Endothelial cell of umbilical vein (primary cell): ENCODE data around the gene NTF3. TPM values are rescaled to one million over a fixed set of nuclear protein-coding genes. Genes with fewer than 3 reads are reported as not detected.

Source experiments
- BruUV-seq: library from RNA; stranded (reverse); fragments of 400-500 nt; replicated peaks from 2 replicates; lab custom pipeline; 2021; lab: Mats Ljungman, UMichigan
- CTCF ChIA-PET: fragments of 300-600, 350-600 bp; sonication (Branson Sonifier 250); formaldehyde crosslinking; loops from one replicate; lab custom pipeline; 2021; ENCODE audit warnings: antibody characterized with exemption, inconsistent platforms; lab: Charles Lee
- POLR2A ChIA-PET: fragments of 300-600, 350-600 bp; sonication (Branson Sonifier 250); formaldehyde crosslinking; loops from one replicate; lab custom pipeline; 2021; ENCODE audit warnings: antibody characterized with exemption, inconsistent platforms; lab: Charles Lee
- DNase-seq: peaks from one replicate; pipeline ENCODE4 v3.0.0-alpha.2; 2011; ENCODE audit warnings: low read depth, low spot score
- FAIRE-seq: peaks from 2 replicates; lab custom pipeline; 2011; peaks lifted over from hg19 to GRCh38; lab: Jason Lieb, UNC
- H2AFZ ChIP-seq: 2 replicates; pipeline ENCODE4 v1.6.0; 2012; ENCODE audit warnings: low read depth, low read length, control low read depth, inconsistent platforms
- H3K27ac ChIP-seq: 2 replicates; pipeline ENCODE4 v1.5.1; 2011; ENCODE audit warnings: low read depth, mild to moderate bottlenecking, control low read depth, low read length, moderate library complexity; ENCODE audit not compliant: insufficient read depth
- H3K27me3 ChIP-seq, 2 experiments: 2 replicates each; pipeline versions ENCODE4 v1.6.0 to v1.6.1; 2011; ENCODE audit warnings: low read length in 2 of 2, mixed read lengths in 1 of 2; ENCODE audit not compliant: control insufficient read depth in 2 of 2, insufficient read depth in 2 of 2
- H3K36me3 ChIP-seq, 2 experiments: 2 replicates in 1 of 2; 3 replicates in 1 of 2; pipeline ENCODE4 v1.5.1; 2011; ENCODE audit warnings: low read length in 2 of 2, mild to moderate bottlenecking in 1 of 2, moderate library complexity in 1 of 2; ENCODE audit not compliant: control insufficient read depth in 2 of 2, insufficient read depth in 2 of 2; ENCODE audit errors: extremely low read depth in 1 of 2
- H3K4me1 ChIP-seq: 3 replicates; pipeline ENCODE4 v1.5.1; 2011; ENCODE audit warnings: mild to moderate bottlenecking, low read length; ENCODE audit not compliant: control insufficient read depth, insufficient read depth; ENCODE audit errors: extremely low read depth
- H3K4me2 ChIP-seq: 2 replicates; pipeline ENCODE4 v1.6.1; 2011; ENCODE audit warnings: low read length, control low read depth, mixed read lengths; ENCODE audit not compliant: insufficient read depth
- H3K4me3 ChIP-seq, 3 experiments: fragments of 200-600 bp in 1 of 3; sonication (generic), shearing (Covaris generic) in 1 of 3; replicated peaks in 1 of 3; 2 replicates each; pipeline ENCODE4 v1.5.1; 2011 to 2016; ENCODE audit warnings: control low read depth in 3 of 3, low read length in 3 of 3, mild to moderate bottlenecking in 2 of 3, inconsistent platforms in 1 of 3, low read depth in 1 of 3, moderate library complexity in 1 of 3; ENCODE audit not compliant: insufficient read depth in 1 of 3
- H3K79me2 ChIP-seq: 2 replicates; pipeline ENCODE4 v1.6.0; 2012; ENCODE audit warnings: low read length, inconsistent platforms; ENCODE audit not compliant: control insufficient read depth, insufficient read depth
- H3K9ac ChIP-seq: replicated peaks from 2 replicates; pipeline ENCODE3; 2011; ENCODE audit warnings: low read length, control low read depth; ENCODE audit not compliant: insufficient read depth; ENCODE audit errors: extremely low read depth
- H3K9me1 ChIP-seq: replicated peaks from 3 replicates; pipeline ENCODE4 v1.6.0; 2011; ENCODE audit warnings: mild to moderate bottlenecking, low read length; ENCODE audit not compliant: control insufficient read depth, insufficient read depth; ENCODE audit errors: extremely low read depth
- H3K9me3 ChIP-seq: replicated peaks from 2 replicates; pipeline ENCODE4 v1.5.1; 2012; ENCODE audit warnings: low read length, inconsistent platforms; ENCODE audit not compliant: control insufficient read depth, insufficient read depth
- H4K20me1 ChIP-seq: replicated peaks from 2 replicates; pipeline ENCODE3; 2011; ENCODE audit warnings: mild to moderate bottlenecking, low read length; ENCODE audit not compliant: control insufficient read depth, insufficient read depth; ENCODE audit errors: extremely low read depth
- CTCF ChIP-seq, 2 donors: IDR thresholded peaks; 1 replicate in 1 of 2; 2 replicates in 1 of 2; pipeline ENCODE4 v1.5.1; 2011; ENCODE audit warnings: low read length in 2 of 2, mild to moderate bottlenecking in 2 of 2, moderate library complexity in 2 of 2, control low read depth in 1 of 2, inconsistent platforms in 1 of 2, low read depth in 1 of 2; ENCODE audit not compliant: insufficient read depth in 1 of 2; ENCODE audit errors: extremely low read depth in 1 of 2
- EZH2 ChIP-seq: IDR thresholded peaks from 2 replicates; pipeline ENCODE4 v1.6.1; 2012; ENCODE audit warnings: borderline replicate concordance, low read depth, mild to moderate bottlenecking, moderate library complexity, low read length, inconsistent platforms; ENCODE audit not compliant: severe bottlenecking
- FOS ChIP-seq: IDR thresholded peaks from 2 replicates; pipeline ENCODE4 v1.6.1; 2011; ENCODE audit warnings: mild to moderate bottlenecking, low read length, moderate library complexity, borderline replicate concordance; ENCODE audit not compliant: insufficient read depth
- JUN ChIP-seq: IDR thresholded peaks from 2 replicates; pipeline ENCODE4 v1.6.1; 2011; ENCODE audit warnings: borderline replicate concordance, low read depth; ENCODE audit not compliant: insufficient read length, insufficient read depth
- MAX ChIP-seq: IDR thresholded peaks from 2 replicates; pipeline ENCODE4 v1.6.1; 2011; ENCODE audit not compliant: insufficient read depth, insufficient read length
- MYC ChIP-seq: IDR thresholded peaks from one replicate; pipeline ENCODE4 v1.6.1; 2011; ENCODE audit warnings: mild to moderate bottlenecking, low read depth, low read length
- POLR2A ChIP-seq: IDR thresholded peaks from 2 replicates; pipeline ENCODE4 v1.6.1; 2012; ENCODE audit warnings: low read depth, mild to moderate bottlenecking, control low read depth, low read length
- POLR2AphosphoS5 ChIP-seq: IDR thresholded peaks from 2 replicates; pipeline ENCODE4 v1.6.1; 2012; ENCODE audit warnings: low read depth, mild to moderate bottlenecking, control low read depth, low read length, moderate library complexity; ENCODE audit not compliant: insufficient read depth
- dilution Hi-C: fragments of 300-500 bp; cut with MboI; formaldehyde crosslinking; loops from one replicate; pipeline ENCODE4 v1.15.0; 2019; ENCODE audit warnings: low sequenced_read_pairs; ENCODE audit not compliant: extremely low pct_ligation_motif_present
- intact Hi-C: fragments of 100-400 bp; cut with micrococcal nuclease; formaldehyde crosslinking; loops from one replicate; pipeline ENCODE4 v1.10.0; 2022
- polyA plus RNA-seq, 4 experiments: library from polyadenylated mRNA; depleted of rRNA in 3 of 4; stranded (reverse) in 3 of 4; unstranded in 1 of 4; fragments of >200 nt; gene quantifications; 2 replicates each; pipeline versions ENCODE4 v1.2.1 to v1.2.3, GENCODE V29; 2011 to 2012; ENCODE audit warnings: missing spikeins in 1 of 4
- total RNA-seq: library from RNA; stranded (reverse); gene quantifications from 2 replicates; pipeline ENCODE4 v1.2.3, GENCODE V29; 2021

The NTF3 gene
- total and polyA plus RNA-seq, 2 donors (not counting 3 experiments of a cell fraction or from before 2014, with no cell fraction given), result not detected

DNA sequence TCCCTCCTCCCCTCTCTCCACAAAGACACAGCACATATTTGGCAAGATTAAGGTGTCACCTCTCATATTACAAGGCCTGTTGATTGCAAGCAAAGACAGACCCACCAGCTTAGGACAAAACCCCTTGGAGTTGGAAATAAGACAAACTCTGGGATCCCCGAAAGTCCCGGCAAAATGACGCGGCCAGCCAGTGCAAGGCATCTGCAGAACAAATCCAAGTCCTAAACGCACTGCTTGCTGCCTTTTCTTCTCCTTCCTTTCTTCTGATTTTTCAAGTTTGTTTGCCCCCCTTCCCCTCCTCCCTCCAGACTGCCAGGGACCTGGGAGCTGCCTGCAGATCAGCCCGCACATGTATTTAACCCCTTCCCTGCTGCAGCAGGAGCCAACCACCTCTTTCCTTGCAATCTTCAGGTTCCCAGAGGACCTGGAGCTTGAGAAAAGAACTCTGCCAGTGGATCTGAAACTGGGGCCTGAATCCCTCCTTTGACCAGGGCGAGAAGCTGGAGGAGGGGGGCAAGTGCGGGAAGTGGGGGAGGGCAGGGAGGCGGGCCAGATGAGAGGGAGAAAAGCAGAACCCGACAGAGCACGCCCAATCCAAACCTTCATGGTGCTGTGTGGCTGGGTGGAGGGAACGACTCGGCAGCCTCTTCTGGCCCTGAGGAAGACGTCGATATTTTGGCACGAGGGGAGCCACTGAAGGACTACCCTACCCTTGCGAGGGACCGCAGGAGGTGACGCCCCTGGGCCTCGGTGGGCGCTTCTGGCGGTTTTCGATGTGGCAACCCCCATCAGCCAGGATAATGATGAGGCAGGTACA, 2.0 kb upstream of the NTF3 start:
- no peaks in the 10 kb centered on the region for H4K20me1 ChIP-seq
- no peak overlapping the region for H3K4me2 ChIP-seq
- no peak for TF ChIP-seq MYC
- no peak for TF ChIP-seq MAX
- no peak for TF ChIP-seq JUN
- TF ChIP-seq POLR2A, result no peak
- TF ChIP-seq CTCF (IDR thresholded peaks at IDR 0.05; ENCODE audit: extremely low read depth in 1 of 2, insufficient read depth in 1 of 2, low read depth in 1 of 2, low read length in 2 of 2), result no peak
- no peak for TF ChIP-seq FOS
- TF ChIP-seq EZH2, result no peak
- no peak for TF ChIP-seq POLR2AphosphoS5
- H2AFZ ChIP-seq, result no peak overlapping the region
- no peak overlapping the region for H3K9ac ChIP-seq
- no peaks in the 10 kb centered on the region for H3K36me3 ChIP-seq
- H3K4me3 ChIP-seq, result no peak overlapping the region
- intact Hi-C loops, result loop anchor here (2.0 kb wide), 1 partner anchor 219 kb away; no protein-coding TSS in a partner anchor
- H3K9me3 ChIP-seq, result no peaks in the 10 kb centered on the region
- no peaks in the 10 kb centered on the region for H3K9me1 ChIP-seq
- CTCF ChIA-PET, result interaction anchor here (0.7 to 3.5 kb wide), 3 partner anchors 81 to 928 kb away, joined by 3 to 49 read pairs (median 22); no protein-coding TSS in a partner anchor
- FAIRE-seq (no peak), DNase-seq (no peak)
- dilution Hi-C loops, result no loop called here
- no peaks in the 10 kb centered on the region for H3K79me2 ChIP-seq
- H3K27ac ChIP-seq, result no peak overlapping the region
- BruUV-seq, result no TSS peak
- peaks cover 7% of the 10 kb centered on the region for H3K4me1 ChIP-seq
- POLR2A ChIA-PET, result no interaction called here
- H3K27me3 ChIP-seq, result peaks cover 74 to 94% of the 10 kb centered on the region in 2 experiments
